ENCODE measurements around the gene MAN2A2.

The MAN2A2 gene

DNA sequence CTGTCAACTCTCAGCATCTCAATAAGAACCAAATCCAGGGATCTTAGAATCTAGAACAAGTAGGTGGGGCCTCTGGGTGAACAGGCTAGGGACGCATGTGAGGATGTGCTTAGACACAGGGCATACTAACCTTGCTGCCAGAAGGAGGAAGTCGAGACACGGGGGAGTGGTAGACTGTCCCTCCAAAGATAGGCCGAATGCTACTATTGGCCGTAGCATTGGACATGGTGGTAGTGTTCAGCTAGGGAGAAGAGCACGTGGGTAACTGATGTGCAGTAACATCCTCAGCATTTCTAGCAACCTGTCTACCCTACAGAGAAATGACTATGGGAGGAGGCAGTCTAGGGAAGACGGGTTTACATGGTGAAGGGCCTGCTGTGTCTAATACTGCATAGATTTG is 67.2 kb downstream of the MAN2A2 start:
- no peak for FAIRE-seq

DNA sequence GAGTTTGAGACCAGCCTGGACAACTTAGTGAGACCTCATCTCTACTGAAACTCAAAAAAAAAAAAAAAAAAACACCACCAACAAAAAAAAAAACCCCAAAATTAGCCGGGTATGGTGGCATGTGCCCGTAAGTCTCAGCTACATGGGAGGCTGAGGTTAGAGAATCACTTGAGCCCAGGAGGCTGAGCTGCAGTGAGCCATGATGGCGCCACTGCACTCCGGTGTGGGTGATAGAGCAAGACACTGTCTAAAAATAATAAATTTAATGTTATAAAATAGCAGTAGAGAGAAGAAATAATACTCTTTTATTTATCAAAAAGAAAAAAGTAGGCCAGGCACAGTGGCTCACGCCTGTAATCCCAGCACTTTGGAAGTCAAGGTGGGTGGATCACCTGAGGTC is 69.0 kb downstream of the MAN2A2 start:
- FAIRE-seq: no peak
